Measurements from ENCODE around the gene VPS26C.
"Not testable (repeated sequence)": the region's sequence is repeated elsewhere in the genome, so short reads cannot be mapped to it uniquely, and the experiment has no call there.

The VPS26C gene

GRCh38 chr21:37227071-37228002 lies 39.8 kb downstream of the VPS26C start:
- no peak for DNase-seq

GRCh38 chr21:37226041-37226920 lies 40.9 kb downstream of the VPS26C start:
- DNase-seq = no peak

GRCh38 chr21:37224861-37225839 lies 42.0 kb downstream of the VPS26C start:
- DNase-seq = peak; percentile 57

GRCh38 chr21:37223804-37224345 lies 43.3 kb downstream of the VPS26C start:
- DNase-seq = no peak

- not testable (repeated sequence) for DNase-seq
Measured at GRCh38 chr21:37222248-37222647, 44.9 kb downstream of the VPS26C start.

- DNase-seq = peak; percentile 95
Measured at GRCh38 chr21:37220981-37221664, 46.0 kb downstream of the VPS26C start.

- DNase-seq = peak; percentile 45
Measured at GRCh38 chr21:37220433-37220980, 46.6 kb downstream of the VPS26C start.

GRCh38 chr21:37219761-37220432 lies 47.2 kb downstream of the VPS26C start:
- DNase-seq = peak; percentile 20

- no peak for DNase-seq
Measured at GRCh38 chr21:37214952-37215351, 52.2 kb downstream of the VPS26C start.

GRCh38 chr21:37210799-37211198 lies 56.3 kb downstream of the VPS26C start:
- no peak for DNase-seq

- no peak for DNase-seq
Measured at GRCh38 chr21:37210130-37210529, 57.0 kb downstream of the VPS26C start.

- no peak for DNase-seq
Measured at GRCh38 chr21:37208741-37209225, 58.4 kb downstream of the VPS26C start.

- peak; percentile 47 for DNase-seq
Measured at GRCh38 chr21:37208056-37208721, 58.9 kb downstream of the VPS26C start.

- DNase-seq = no peak
Measured at GRCh38 chr21:37207441-37208009, 59.6 kb downstream of the VPS26C start.

GRCh38 chr21:37206496-37206895 lies 60.6 kb downstream of the VPS26C start:
- no peak for DNase-seq

GRCh38 chr21:37204580-37204979 lies 62.6 kb downstream of the VPS26C start:
- no peak for DNase-seq

GRCh38 chr21:37202221-37203110 lies 64.7 kb downstream of the VPS26C start:
- no peak for DNase-seq
